ENCODE results near the gene ARID4B. TPM values are rescaled to one million over a fixed set of nuclear protein-coding genes. Genes with fewer than 3 reads are reported as not detected.

ARID4B gene
- total RNA-seq, 1 experiment from 2014 or later: 34.0 TPM

GRCh38 chr1:235152235-235152634 is 175.7 kb downstream of the ARID4B start:
- Mint-ChIP-seq H3K27ac (no peak overlapping the region), H3K4me3 (no peak overlapping the region), H3K4me1 (no peaks in the 10 kb centered on the region), H3K36me3 (ENCODE audit: insufficient read depth in 1 of 3, low read depth in 3 of 3) (peaks cover 29 to 75% (median 72%) of the 10 kb centered on the region in 3 experiments; a peak in 6 of 7 replicates), H3K9me3 (no peaks in the 10 kb centered on the region), H3K27me3 (ENCODE audit: low read depth) (no peaks in the 10 kb centered on the region)
- no peak overlapping the region for H2BK5ac ChIP-seq (ENCODE audit: insufficient read length, low read length)
- no peak overlapping the region for H2BK15ac ChIP-seq (ENCODE audit: low read depth, low read length)
- H2BK20ac ChIP-seq (ENCODE audit: low read depth, low read length, poor library complexity, severe bottlenecking): no peak overlapping the region
- H2BK12ac ChIP-seq (ENCODE audit: insufficient read length, low read depth, low read length): no peak overlapping the region
- H4K5ac ChIP-seq (ENCODE audit: insufficient read length, low read depth, low read length): no peak overlapping the region
- no peak overlapping the region for H4K91ac ChIP-seq (ENCODE audit: insufficient read length, low read depth, low read length)
- H3K4me2 ChIP-seq (ENCODE audit: insufficient read depth, insufficient read length, low read length): no peak overlapping the region
- H3K9ac ChIP-seq (ENCODE audit: extremely low read depth, insufficient read length, low read length): no peak overlapping the region
- H2AFZ ChIP-seq (ENCODE audit: low read length): no peak overlapping the region
- no peak for DNase-seq
- no peak overlapping the region for H3K27ac ChIP-seq (ENCODE audit: insufficient read length, low read depth, low read length)
- no peak overlapping the region for H3K56ac ChIP-seq (ENCODE audit: insufficient read length, low read depth, low read length)
- no peak overlapping the region for H3K4ac ChIP-seq (ENCODE audit: low read depth, low read length)
- H3K23me2 ChIP-seq (ENCODE audit: insufficient read length, low read depth, low read length, poor library complexity, severe bottlenecking): no peaks in the 10 kb centered on the region
- no peak overlapping the region for H3K23ac ChIP-seq (ENCODE audit: insufficient read length, low read depth, low read length)
- H3K27me3 ChIP-seq (ENCODE audit: insufficient read depth, low read length): no peaks in the 10 kb centered on the region
- H4K20me1 ChIP-seq (ENCODE audit: control insufficient read depth, insufficient read depth, insufficient read length): no peaks in the 10 kb centered on the region
- H4K8ac ChIP-seq (replicated peaks; ENCODE audit: insufficient read length, low read depth, low read length): no peak overlapping the region
- no peak for TF ChIP-seq CTCF (conservative IDR thresholded peaks at IDR 0.05)
- no peaks in the 10 kb centered on the region; the same call in 1 of the 2 replicates for H3K79me2 ChIP-seq (ENCODE audit: insufficient read depth, low read length)
- no peak overlapping the region for H3T11ph ChIP-seq (ENCODE audit: low read length)
- H3K79me1 ChIP-seq (ENCODE audit: insufficient read depth, low read depth, low read length, poor library complexity, severe bottlenecking): peaks cover 4% of the 10 kb centered on the region
- no peak overlapping the region for H2BK120ac ChIP-seq (ENCODE audit: low read depth, low read length, poor library complexity, severe bottlenecking)
- H3K14ac ChIP-seq (ENCODE audit: insufficient read depth, low read length): no peak overlapping the region
- no peak overlapping the region for H2AK5ac ChIP-seq (ENCODE audit: insufficient read length, low read length)
- no peaks in the 10 kb centered on the region for H3K9me3 ChIP-seq (ENCODE audit: control insufficient read depth, low read depth, low read length)
- no peak overlapping the region for H3K18ac ChIP-seq (ENCODE audit: insufficient read length, low read depth, low read length)
- no peaks in the 10 kb centered on the region for H3K4me1 ChIP-seq (ENCODE audit: insufficient read depth, low read length)

Data from H9 (cell line).